Esophagus muscularis mucosa (tissue), 4 donors: ENCODE measurements around the gene CBFA2T2. TPM values are rescaled to one million over a fixed set of nuclear protein-coding genes. Genes with fewer than 3 reads are reported as not detected.

Experiments
- DNase-seq: peaks from one replicate; pipeline ENCODE4 v3.0.0-alpha.2; 2017; ENCODE audit errors: extremely low spot score
- H3K27ac ChIP-seq, 4 donors: fragments of 200-600 bp; sonication (generic); replicated peaks in 1 of 4; 1 replicate in 3 of 4; 2 replicates in 1 of 4; pipeline ENCODE4 v1.5.1; 2016 to 2019; ENCODE audit warnings: mild to moderate bottlenecking in 1 of 4
- H3K27me3 ChIP-seq, 4 donors: fragments of 200-600 bp; sonication (generic); one replicate each; pipeline versions ENCODE4 v1.5.1 to v1.6.0; 2016 to 2019
- H3K36me3 ChIP-seq, 4 donors: fragments of 200-600 bp; sonication (generic); one replicate each; pipeline ENCODE4 v1.5.1; 2016 to 2019
- H3K4me1 ChIP-seq, 4 donors: fragments of 200-600 bp; sonication (generic); one replicate each; pipeline ENCODE4 v1.5.1; 2016 to 2019
- H3K4me3 ChIP-seq, 4 donors: fragments of 200-600 bp; sonication (generic); 1 replicate in 2 of 4; 2 replicates in 2 of 4; pipeline ENCODE4 v1.5.1; 2016 to 2019; ENCODE audit warnings: mild to moderate bottlenecking in 4 of 4, moderate library complexity in 1 of 4
- H3K9me3 ChIP-seq, 4 donors: fragments of 200-600 bp; sonication (generic); 1 replicate in 3 of 4; 2 replicates in 1 of 4; pipeline ENCODE4 v1.5.1; 2016 to 2019
- EP300 ChIP-seq: sonication (generic); formaldehyde crosslinking; IDR thresholded peaks from one replicate; pipeline ENCODE4 v1.6.1; 2017; ENCODE audit warnings: antibody characterized with exemption
- POLR2A ChIP-seq: fragments of 450-650 bp; IDR thresholded peaks from one replicate; pipeline ENCODE4 v1.6.1; 2017; ENCODE audit warnings: antibody characterized with exemption, moderate library complexity, mild to moderate bottlenecking, low read depth
- POLR2AphosphoS5 ChIP-seq, 2 donors: sonication (generic); formaldehyde crosslinking; IDR thresholded peaks; one replicate each; pipeline ENCODE4 v1.6.1; 2017; ENCODE audit warnings: antibody characterized with exemption in 2 of 2
- WGBS: methylation state at CpG from one replicate; pipeline ENCODE4 v1.1.5; 2018; 5-methylcytosine and 5-hydroxymethylcytosine counted together
- intact Hi-C: fragments of 100-400 bp; cut with DNase I; formaldehyde crosslinking; loops from one replicate; pipeline ENCODE4 v1.15.1; 2023
- total RNA-seq, 4 donors: library from RNA; depleted of rRNA; stranded (reverse); fragments of >200 nt; gene quantifications; one replicate each; pipeline versions ENCODE4 v1.1.0 to v1.2.1, GENCODE V29; 2016
- TF ChIP-seq, protein P1 (sequence below), 3 experiments: fragments of 200-600 bp in 2 of 3; fragments of 450-650 bp in 1 of 3; sonication (generic) in 2 of 3; IDR thresholded peaks; one replicate each; pipeline ENCODE4 v1.5.1; 2017 to 2019; ENCODE audit warnings: antibody characterized with exemption in 3 of 3, mild to moderate bottlenecking in 2 of 3, moderate library complexity in 1 of 3

Gene CBFA2T2
- total RNA-seq, 4 donors from 2014 or later = 11.3 to 17.7 (median 14.6) TPM

GRCh38 chr20:33677991-33678702 lies 188.3 kb downstream of the CBFA2T2 start:
- H3K27me3 ChIP-seq = no peaks in the 10 kb centered on the region

GRCh38 chr20:33679758-33680485 lies 190.0 kb downstream of the CBFA2T2 start:
- no CpG with 5 or more reads among the region's 20 CpGs for WGBS
- Histone ChIP-seq H3K27me3 (no peaks in the 10 kb centered on the region), H3K27ac (no peak overlapping the region), H3K36me3 (no peaks in the 10 kb centered on the region), H3K4me3 (no peak overlapping the region), H3K4me1 (peaks cover 11 to 38% (median 36%) of the 10 kb centered on the region in 4 donors), H3K9me3 (no peaks in the 10 kb centered on the region)
- DNase-seq = no peak
- TF ChIP-seq POLR2AphosphoS5 (IDR thresholded peaks at IDR 0.05) (no peak), EP300 (no peak), POLR2A (no peak)
- TF ChIP-seq, protein P1, sequence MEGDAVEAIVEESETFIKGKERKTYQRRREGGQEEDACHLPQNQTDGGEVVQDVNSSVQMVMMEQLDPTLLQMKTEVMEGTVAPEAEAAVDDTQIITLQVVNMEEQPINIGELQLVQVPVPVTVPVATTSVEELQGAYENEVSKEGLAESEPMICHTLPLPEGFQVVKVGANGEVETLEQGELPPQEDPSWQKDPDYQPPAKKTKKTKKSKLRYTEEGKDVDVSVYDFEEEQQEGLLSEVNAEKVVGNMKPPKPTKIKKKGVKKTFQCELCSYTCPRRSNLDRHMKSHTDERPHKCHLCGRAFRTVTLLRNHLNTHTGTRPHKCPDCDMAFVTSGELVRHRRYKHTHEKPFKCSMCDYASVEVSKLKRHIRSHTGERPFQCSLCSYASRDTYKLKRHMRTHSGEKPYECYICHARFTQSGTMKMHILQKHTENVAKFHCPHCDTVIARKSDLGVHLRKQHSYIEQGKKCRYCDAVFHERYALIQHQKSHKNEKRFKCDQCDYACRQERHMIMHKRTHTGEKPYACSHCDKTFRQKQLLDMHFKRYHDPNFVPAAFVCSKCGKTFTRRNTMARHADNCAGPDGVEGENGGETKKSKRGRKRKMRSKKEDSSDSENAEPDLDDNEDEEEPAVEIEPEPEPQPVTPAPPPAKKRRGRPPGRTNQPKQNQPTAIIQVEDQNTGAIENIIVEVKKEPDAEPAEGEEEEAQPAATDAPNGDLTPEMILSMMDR (IDR thresholded peaks at IDR 0.05) = no peak
- intact Hi-C loops = no loop called here

More at GRCh38 chr20:33677991-33678702, 188.3 kb downstream of the CBFA2T2 start:
- H3K4me1 ChIP-seq = peaks cover 18 to 46% (median 41%) of the 10 kb centered on the region in 4 donors
- peak overlapping the region in 1 of 4 donors; percentile 28 for H3K4me3 ChIP-seq
- H3K27ac ChIP-seq = peak overlapping the region; percentile 22 to 97 (median 94)
- H3K9me3 ChIP-seq = no peaks in the 10 kb centered on the region
- intact Hi-C loops = no loop called here
- no peak for DNase-seq
- TF ChIP-seq, protein P1 (IDR thresholded peaks at IDR 0.05) = no peak
- peak; percentile 26 to 44 for TF ChIP-seq POLR2AphosphoS5 (IDR thresholded peaks at IDR 0.05)
- 75% methylated on average over 7 of the region's 15 CpGs for WGBS
- H3K36me3 ChIP-seq = no peaks in the 10 kb centered on the region

GRCh38 chr20:33680686-33681085 lies 190.8 kb downstream of the CBFA2T2 start:
- 95% methylated on average over 2 of the region's 2 CpGs for WGBS
- Histone ChIP-seq H3K9me3 (no peaks in the 10 kb centered on the region), H3K4me1 (peaks cover 15 to 38% (median 36%) of the 10 kb centered on the region in 4 donors), H3K27ac (no peak overlapping the region), H3K36me3 (no peaks in the 10 kb centered on the region), H3K4me3 (no peak overlapping the region), H3K27me3 (no peaks in the 10 kb centered on the region)
- intact Hi-C loops = no loop called here
- TF ChIP-seq EP300 = no peak
- TF ChIP-seq POLR2AphosphoS5 (IDR thresholded peaks at IDR 0.05) = no peak
- TF ChIP-seq, protein P1 (IDR thresholded peaks at IDR 0.05) = no peak
- no peak for TF ChIP-seq POLR2A
- DNase-seq = no peak

GRCh38 chr20:33681288-33681687 lies 191.4 kb downstream of the CBFA2T2 start:
- 93% methylated on average over 5 of the region's 5 CpGs for WGBS
- peaks cover 10 to 35% (median 32%) of the 10 kb centered on the region in 4 donors for H3K4me1 ChIP-seq
- DNase-seq = no peak
- no peaks in the 10 kb centered on the region for H3K27me3 ChIP-seq
- no peak overlapping the region for H3K27ac ChIP-seq
- no peaks in the 10 kb centered on the region for H3K9me3 ChIP-seq
- no peaks in the 10 kb centered on the region for H3K36me3 ChIP-seq
- H3K4me3 ChIP-seq = no peak overlapping the region
- TF ChIP-seq, protein P1 (IDR thresholded peaks at IDR 0.05) = no peak
- TF ChIP-seq POLR2A (no peak), POLR2AphosphoS5 (IDR thresholded peaks at IDR 0.05) (no peak), EP300 (no peak)
- intact Hi-C loops = no loop called here
